B cell (primary cell): ENCODE data around the gene RNF212. TPM values are rescaled to one million over a fixed set of nuclear protein-coding genes. Genes with fewer than 3 reads are reported as not detected.

Experiments used
- ATAC-seq: fragments of 200-7000 bp; cut with Tn5 transposase; one replicate; pipeline ENCODE4 v1.10.0; 2021; ENCODE audit warnings: low read depth, mild to moderate bottlenecking, moderate number of reproducible peaks, moderate library complexity
- CTCF ChIA-PET: fragments of 350-600 bp; sonication (Branson Sonifier 250); formaldehyde crosslinking; loops from one replicate; lab custom pipeline; 2021; ENCODE audit warnings: antibody characterized with exemption, inconsistent platforms; lab: Charles Lee
- POLR2A ChIA-PET: fragments of 350-600 bp; sonication (Branson Sonifier 250); formaldehyde crosslinking; loops from one replicate; lab custom pipeline; 2021; ENCODE audit warnings: antibody characterized with exemption; lab: Charles Lee
- DNase-seq: peaks from one replicate; pipeline ENCODE4 v3.0.0; 2013
- H2AFZ ChIP-seq: 2 replicates; pipeline ENCODE4 v1.6.1; 2012; ENCODE audit warnings: mild to moderate bottlenecking, low read depth, low read length; ENCODE audit not compliant: insufficient read depth, poor library complexity, severe bottlenecking
- H3K27ac ChIP-seq, 2 donors: 1 replicate in 1 of 2; 2 replicates in 1 of 2; pipeline ENCODE4 v1.5.1; 2012 to 2013; ENCODE audit warnings: low read length in 2 of 2, mild to moderate bottlenecking in 2 of 2, moderate library complexity in 1 of 2
- H3K27me3 ChIP-seq, 4 experiments: fragments of 200-600 bp in 1 of 4; sonication (generic) in 1 of 4; replicated peaks in 1 of 4; 1 replicate in 2 of 4; 2 replicates in 2 of 4; pipeline versions ENCODE4 v1.6.1 to v1.7.0; 2013 to 2016; ENCODE audit warnings: low read length in 3 of 4, mild to moderate bottlenecking in 2 of 4, mixed read lengths in 1 of 4, moderate library complexity in 1 of 4; ENCODE audit not compliant: insufficient read depth in 4 of 4, control insufficient read depth in 3 of 4; ENCODE audit errors: control extremely low read depth in 1 of 4
- H3K36me3 ChIP-seq, 2 experiments: replicated peaks in 1 of 2; 1 replicate in 1 of 2; 2 replicates in 1 of 2; pipeline versions ENCODE4 v1.6.1 to v1.7.1; 2013; ENCODE audit warnings: low read length in 1 of 2; ENCODE audit not compliant: insufficient read depth in 2 of 2, control insufficient read depth in 1 of 2; ENCODE audit errors: control extremely low read depth in 1 of 2, extremely low read depth in 1 of 2
- H3K4me1 ChIP-seq, 2 donors: fragments of 200-600 bp in 1 of 2; sonication (generic) in 1 of 2; 1 replicate in 1 of 2; 2 replicates in 1 of 2; pipeline versions ENCODE4 v1.5.1 to v1.6.1; 2013 to 2017; ENCODE audit warnings: low read length in 2 of 2; ENCODE audit not compliant: control insufficient read depth in 2 of 2, insufficient read depth in 2 of 2
- H3K4me2 ChIP-seq: replicated peaks from 2 replicates; pipeline ENCODE3; 2012; ENCODE audit warnings: mild to moderate bottlenecking, low read depth, low read length; ENCODE audit not compliant: poor library complexity, severe bottlenecking
- H3K4me3 ChIP-seq, 5 experiments: fragments of 200-600 bp in 1 of 5; sonication (generic) in 1 of 5; 1 replicate in 3 of 5; 2 replicates in 2 of 5; pipeline versions ENCODE4 v1.5.1 to v1.7.0; 2011 to 2016; ENCODE audit warnings: low read length in 4 of 5, mild to moderate bottlenecking in 4 of 5, low read depth in 2 of 5, control low read depth in 1 of 5, moderate library complexity in 1 of 5; ENCODE audit not compliant: insufficient read depth in 1 of 5; ENCODE audit errors: control extremely low read depth in 1 of 5, extremely low read depth in 1 of 5
- H3K79me2 ChIP-seq: fragments of 200-600 bp; sonication (generic); one replicate; pipeline ENCODE4 v1.6.0; 2016; ENCODE audit warnings: low read length; ENCODE audit not compliant: control insufficient read depth, insufficient read depth
- H3K9ac ChIP-seq: fragments of 200-600 bp; sonication (generic); 2 replicates; pipeline ENCODE4 v1.6.1; 2017; ENCODE audit warnings: mild to moderate bottlenecking, low read length, moderate library complexity
- H3K9me3 ChIP-seq, 3 donors: one replicate each; pipeline versions ENCODE4 v1.6.1 to v1.7.1; 2013; ENCODE audit warnings: low read length in 2 of 3; ENCODE audit not compliant: control insufficient read depth in 2 of 3, insufficient read depth in 1 of 3; ENCODE audit errors: control extremely low read depth in 1 of 3
- H4K20me1 ChIP-seq: 2 replicates; pipeline ENCODE4 v1.6.0; 2012; ENCODE audit warnings: mild to moderate bottlenecking, low read length; ENCODE audit not compliant: insufficient read depth, control insufficient read depth, poor library complexity, severe bottlenecking
- H3K27ac Mint-ChIP-seq: one replicate; pipeline ENCODE4 v1.8.0; 2021; ENCODE audit warnings: mixed read lengths
- H3K27me3 Mint-ChIP-seq: one replicate; pipeline ENCODE4 v1.8.0; 2021; ENCODE audit warnings: mixed read lengths
- H3K4me1 Mint-ChIP-seq: one replicate; pipeline ENCODE4 v1.8.0; 2021; ENCODE audit warnings: mixed read lengths
- H3K4me3 Mint-ChIP-seq: one replicate; pipeline ENCODE4 v1.8.0; 2021; ENCODE audit warnings: mixed read lengths
- H3K9me3 Mint-ChIP-seq: one replicate; pipeline ENCODE4 v1.8.0; 2022; ENCODE audit warnings: mixed read lengths; ENCODE audit not compliant: insufficient read depth
- EZH2 ChIP-seq: IDR thresholded peaks from 2 replicates; pipeline ENCODE4 v1.6.1; 2012; ENCODE audit warnings: borderline replicate concordance, low read depth, mild to moderate bottlenecking, moderate library complexity, low read length; ENCODE audit not compliant: insufficient read depth, poor library complexity, severe bottlenecking
- WGBS: methylation state at CpG from one replicate; pipeline ENCODE4 v1.1.5; 2013; ENCODE audit warnings: missing lambda C conversion rate; ENCODE audit not compliant: insufficient coverage; 5-methylcytosine and 5-hydroxymethylcytosine counted together
- intact Hi-C: fragments of 100-400 bp; cut with micrococcal nuclease; formaldehyde crosslinking; loops from one replicate; pipeline ENCODE4 v1.10.0; 2022
- polyA plus RNA-seq: library from polyadenylated mRNA; depleted of rRNA; stranded (reverse); fragments of >200 nt; gene quantifications from 2 replicates; pipeline ENCODE4 v1.2.3, GENCODE V29; 2012
- total RNA-seq, 2 donors: library from RNA; stranded (reverse); fragments of 120-200 nt in 1 of 2; gene quantifications; 1 replicate in 1 of 2; 2 replicates in 1 of 2; pipeline versions ENCODE4 v1.2.3 to v1.2.4, GENCODE V29; 2013 to 2022
- TF ChIP-seq, protein P1 (sequence below): fragments of 200-600 bp; IDR thresholded peaks from one replicate; pipeline ENCODE4 v1.8.0; 2022; ENCODE audit warnings: antibody characterized with exemption, mild to moderate bottlenecking

Gene RNF212
- total and polyA plus RNA-seq, 2 donors (not counting 1 experiment from before 2014, with no cell fraction given) = 2.1 to 5.9 TPM

DNA sequence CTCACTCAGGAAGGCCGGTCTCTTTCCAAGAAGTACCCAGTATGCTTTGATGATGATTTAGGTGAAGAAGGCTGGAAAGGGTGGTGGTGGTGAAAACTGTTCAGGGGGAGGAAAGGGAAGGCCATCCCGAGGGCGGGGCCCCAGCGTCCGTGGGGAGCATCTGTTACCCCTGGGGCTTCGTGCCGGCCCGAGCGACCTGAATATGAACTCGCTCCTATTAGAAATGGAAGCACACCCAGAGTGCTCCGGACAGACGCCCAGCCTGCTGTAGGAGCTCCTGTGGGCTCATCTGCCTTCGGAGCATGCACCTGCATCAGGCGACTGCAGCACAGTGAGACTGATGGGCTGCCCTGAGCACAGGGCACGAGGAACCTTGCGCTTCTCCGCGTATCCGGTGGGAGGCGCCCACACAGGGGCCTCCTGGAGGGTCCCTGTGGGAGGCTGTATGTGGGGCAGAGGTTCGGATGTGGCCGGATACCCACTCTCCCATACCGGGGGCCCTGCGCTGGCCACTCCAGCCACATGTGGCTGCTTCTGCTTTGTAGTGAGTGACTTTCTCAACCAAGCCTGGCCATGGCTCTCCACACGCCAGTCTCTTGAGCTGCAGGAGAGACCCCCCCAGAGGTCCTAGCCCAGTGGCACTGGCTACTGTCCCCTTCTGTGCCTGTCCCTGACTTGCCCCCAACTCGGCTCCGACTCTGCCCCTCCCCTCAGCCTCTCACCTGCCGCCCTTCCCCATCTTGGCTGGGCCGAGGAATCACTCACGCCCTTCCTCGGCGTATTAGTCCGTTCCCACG is 65.2 kb downstream of the RNF212 start:
- CTCF ChIA-PET = no interaction called here
- peak overlapping the region; percentile 32 for H3K27ac Mint-ChIP-seq

More for the DNA sequence above, 65.2 kb downstream of the RNF212 start:
- Histone ChIP-seq H3K27me3 (peaks cover 0 to 35% (median 14%) of the 10 kb centered on the region in 4 experiments), H4K20me1 (no peaks in the 10 kb centered on the region), H3K27ac (no peak overlapping the region), H3K9ac (no peak overlapping the region), H3K9me3 (peaks cover 0 to 32% (median 0%) of the 10 kb centered on the region in 3 donors), H3K4me2 (no peak overlapping the region), H3K4me1 (peaks cover 3 to 10% of the 10 kb centered on the region in 2 donors), H3K36me3 (no peaks in the 10 kb centered on the region), H3K4me3 (no peak overlapping the region), H2AFZ (no peak overlapping the region), H3K79me2 (no peaks in the 10 kb centered on the region)
- H3K4me3 Mint-ChIP-seq = no peak overlapping the region
- TF ChIP-seq, protein P1, sequence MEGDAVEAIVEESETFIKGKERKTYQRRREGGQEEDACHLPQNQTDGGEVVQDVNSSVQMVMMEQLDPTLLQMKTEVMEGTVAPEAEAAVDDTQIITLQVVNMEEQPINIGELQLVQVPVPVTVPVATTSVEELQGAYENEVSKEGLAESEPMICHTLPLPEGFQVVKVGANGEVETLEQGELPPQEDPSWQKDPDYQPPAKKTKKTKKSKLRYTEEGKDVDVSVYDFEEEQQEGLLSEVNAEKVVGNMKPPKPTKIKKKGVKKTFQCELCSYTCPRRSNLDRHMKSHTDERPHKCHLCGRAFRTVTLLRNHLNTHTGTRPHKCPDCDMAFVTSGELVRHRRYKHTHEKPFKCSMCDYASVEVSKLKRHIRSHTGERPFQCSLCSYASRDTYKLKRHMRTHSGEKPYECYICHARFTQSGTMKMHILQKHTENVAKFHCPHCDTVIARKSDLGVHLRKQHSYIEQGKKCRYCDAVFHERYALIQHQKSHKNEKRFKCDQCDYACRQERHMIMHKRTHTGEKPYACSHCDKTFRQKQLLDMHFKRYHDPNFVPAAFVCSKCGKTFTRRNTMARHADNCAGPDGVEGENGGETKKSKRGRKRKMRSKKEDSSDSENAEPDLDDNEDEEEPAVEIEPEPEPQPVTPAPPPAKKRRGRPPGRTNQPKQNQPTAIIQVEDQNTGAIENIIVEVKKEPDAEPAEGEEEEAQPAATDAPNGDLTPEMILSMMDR = no peak
- TF ChIP-seq EZH2 = no peak
- WGBS = 93% methylated on average over 32 of the region's 34 CpGs
- intact Hi-C loops = no loop called here
- H3K4me1 Mint-ChIP-seq = peaks cover 2% of the 10 kb centered on the region
- ATAC-seq (no peak), DNase-seq (no peak)
- H3K27me3 Mint-ChIP-seq = peaks cover 18% of the 10 kb centered on the region
- no peaks in the 10 kb centered on the region for H3K9me3 Mint-ChIP-seq
- POLR2A ChIA-PET = no interaction called here
